Hematopoietic multipotent progenitor cell treated with erythropoietin and hydrocortisone succinate and interleukin-3 and kit ligand, for 17 days (in vitro differentiated cells): ENCODE data around the gene MYL7.

ENCODE experiments used
- DNase-seq: peaks from one replicate; pipeline ENCODE4 v3.0.0-alpha.2; 2015; ENCODE audit warnings: low spot score

The MYL7 gene

GRCh38 chr7:44099669-44100068 lies 41.5 kb downstream of the MYL7 start:
- DNase-seq, result no peak

- DNase-seq, result no peak
Measured at GRCh38 chr7:44098092-44099068, 42.8 kb downstream of the MYL7 start.

GRCh38 chr7:44097064-44097932 lies 43.8 kb downstream of the MYL7 start:
- no peak for DNase-seq

DNA sequence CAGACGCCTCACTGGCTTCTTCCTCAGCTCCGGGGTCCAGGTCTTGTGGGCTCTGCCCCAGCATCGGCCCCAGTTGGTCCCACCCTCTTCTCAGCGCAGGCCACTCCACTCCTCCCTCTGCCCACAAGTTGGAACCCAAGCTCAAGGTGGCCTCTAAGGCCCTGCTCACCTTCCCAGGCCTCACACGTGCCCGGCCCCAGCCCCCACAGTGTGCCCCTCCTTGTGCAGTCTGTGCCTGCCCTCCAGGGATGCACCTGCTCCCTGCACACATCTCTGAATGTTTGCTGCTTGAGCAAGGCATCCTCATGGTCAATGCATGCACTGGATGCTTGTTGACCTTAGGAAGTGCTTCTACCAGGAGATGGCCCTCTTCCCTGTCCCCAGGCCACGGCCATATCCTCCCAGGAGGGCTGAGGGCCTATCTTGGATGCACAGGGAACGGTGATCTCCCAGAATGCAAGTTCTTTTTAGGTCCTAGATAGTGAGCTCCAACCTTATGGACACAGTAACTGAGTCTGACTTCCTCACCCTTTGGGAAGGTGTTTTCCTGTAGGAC lies 44.7 kb downstream of the MYL7 start:
- DNase-seq, result no peak

DNA sequence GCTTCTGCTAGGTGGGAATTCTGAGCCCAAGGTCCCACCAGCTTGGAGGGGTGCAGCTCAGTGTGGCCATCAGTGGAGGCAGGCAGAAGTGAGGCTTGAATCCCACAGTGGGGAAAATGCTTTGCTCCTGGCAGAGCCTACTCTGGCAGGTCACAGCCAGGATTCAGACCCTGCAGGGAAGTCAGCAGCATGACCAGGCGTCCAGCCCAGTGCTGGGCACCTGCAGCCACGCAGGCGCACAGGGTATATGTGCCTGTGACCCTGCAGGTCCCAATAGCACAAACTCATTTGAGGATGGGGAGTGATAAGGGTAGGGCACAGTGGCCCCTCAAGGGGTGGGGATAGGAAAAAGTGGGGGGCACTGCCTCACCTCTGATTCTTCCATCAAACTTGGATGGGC lies 45.4 kb downstream of the MYL7 start:
- no peak for DNase-seq

DNA sequence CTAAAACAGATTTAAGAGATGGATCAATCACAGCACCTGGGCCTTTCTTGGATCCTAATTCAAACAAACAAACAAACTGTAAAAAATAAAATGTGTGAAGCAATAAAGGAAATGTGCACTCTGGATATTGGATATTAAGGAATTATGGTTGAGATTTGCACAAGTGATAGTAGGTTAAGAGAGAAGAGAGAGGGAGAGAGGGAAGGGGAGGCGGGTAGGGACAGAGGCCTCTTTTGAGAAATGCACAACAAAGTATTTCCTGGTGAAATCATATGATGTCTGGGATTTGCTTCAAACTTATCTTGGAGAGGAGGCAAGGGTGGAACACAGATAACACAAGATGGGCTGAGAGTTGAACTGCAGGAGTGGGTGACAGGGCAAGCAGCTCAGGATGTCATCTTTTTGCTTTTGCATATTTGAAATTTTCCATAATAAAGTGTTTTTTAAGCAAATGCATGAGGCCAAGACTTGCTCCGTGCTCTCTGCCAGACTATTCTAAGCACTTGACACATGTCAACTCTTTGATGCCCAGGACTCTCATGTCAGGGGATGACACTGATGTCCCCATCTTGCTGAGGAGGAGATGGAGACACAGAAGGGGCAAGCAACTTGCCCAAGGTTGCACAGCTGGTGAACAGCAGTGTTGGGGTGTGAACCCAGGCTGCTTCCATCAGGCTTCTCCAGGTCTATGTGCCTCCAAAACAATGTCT lies 46.1 kb downstream of the MYL7 start:
- no peak for DNase-seq

GRCh38 chr7:44094365-44094764 lies 46.8 kb downstream of the MYL7 start:
- no peak for DNase-seq

- DNase-seq, result no peak
Measured at GRCh38 chr7:44093102-44093641, 48.0 kb downstream of the MYL7 start.
